Superior temporal gyrus (tissue), 1 donor: ENCODE measurements around the gene MOBP.
A peak's percentile ranks its signal among the peaks of the same experiment; 100 is the strongest.

Experiments used
- DNase-seq: peaks from one replicate; pipeline ENCODE4 v3.0.0-alpha.2; 2016; ENCODE audit errors: extremely low spot score

The MOBP gene

DNA sequence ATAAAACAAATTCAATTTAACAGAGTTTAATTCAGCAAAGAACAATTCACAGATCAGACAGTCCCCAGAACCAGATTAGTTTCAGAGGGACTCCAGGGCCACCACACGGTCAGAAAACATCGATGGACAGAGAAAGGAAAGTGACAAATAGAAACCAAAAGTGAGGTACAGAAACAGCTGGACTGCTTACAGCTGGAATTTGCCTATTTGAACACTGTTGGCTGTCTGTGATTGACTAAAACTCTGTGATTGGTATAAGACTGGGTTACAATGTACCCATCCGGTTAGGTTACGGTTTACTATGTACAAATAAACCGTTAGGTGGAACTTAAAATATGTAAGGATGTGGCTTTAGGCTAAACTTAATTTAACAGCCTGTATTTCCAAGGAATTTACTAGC is 30.3 kb downstream of the MOBP start:
- DNase-seq, result no peak

- DNase-seq, result no peak
These were observed 32.3 kb downstream of the MOBP start for GRCh38 chr3:39499651-39500273.

GRCh38 chr3:39501059-39501458 is 33.6 kb downstream of the MOBP start:
- no peak for DNase-seq

GRCh38 chr3:39501968-39502837 is 34.7 kb downstream of the MOBP start:
- DNase-seq, result no peak

- no peak for DNase-seq
These were observed 35.3 kb downstream of the MOBP start for GRCh38 chr3:39502838-39503145.

GRCh38 chr3:39505866-39506742 is 38.6 kb downstream of the MOBP start:
- DNase-seq, result no peak

- no peak for DNase-seq
These were observed 39.4 kb downstream of the MOBP start for GRCh38 chr3:39506863-39507262.

DNA sequence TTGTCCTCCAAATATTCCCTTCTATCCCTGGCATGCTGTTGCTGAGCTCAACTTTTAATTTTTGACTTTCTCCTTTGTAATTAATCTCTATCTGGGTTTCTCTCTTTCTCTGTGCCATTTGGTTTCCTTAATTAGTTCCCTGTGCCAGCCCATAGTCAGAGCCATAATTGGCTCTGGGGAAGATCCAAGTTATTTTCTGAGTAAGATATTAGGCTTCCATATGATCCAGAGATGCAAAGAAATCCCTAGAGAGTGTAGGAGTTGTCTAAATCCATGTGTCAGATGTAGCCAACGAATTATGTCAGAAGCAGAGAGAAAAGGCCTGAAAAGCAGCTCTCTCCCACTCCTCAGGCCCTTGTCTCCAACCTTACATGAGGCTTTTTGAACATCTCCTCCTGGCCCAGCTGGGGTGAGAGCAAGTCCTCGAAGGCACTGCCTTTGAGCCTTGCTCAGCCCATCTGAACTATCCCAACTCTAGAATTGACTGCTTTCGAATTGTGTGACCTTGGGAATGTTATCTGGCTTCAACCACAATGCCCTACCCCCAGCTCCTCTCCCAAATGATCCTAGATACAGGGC is 46.4 kb downstream of the MOBP start:
- DNase-seq, result peak; percentile 64

DNA sequence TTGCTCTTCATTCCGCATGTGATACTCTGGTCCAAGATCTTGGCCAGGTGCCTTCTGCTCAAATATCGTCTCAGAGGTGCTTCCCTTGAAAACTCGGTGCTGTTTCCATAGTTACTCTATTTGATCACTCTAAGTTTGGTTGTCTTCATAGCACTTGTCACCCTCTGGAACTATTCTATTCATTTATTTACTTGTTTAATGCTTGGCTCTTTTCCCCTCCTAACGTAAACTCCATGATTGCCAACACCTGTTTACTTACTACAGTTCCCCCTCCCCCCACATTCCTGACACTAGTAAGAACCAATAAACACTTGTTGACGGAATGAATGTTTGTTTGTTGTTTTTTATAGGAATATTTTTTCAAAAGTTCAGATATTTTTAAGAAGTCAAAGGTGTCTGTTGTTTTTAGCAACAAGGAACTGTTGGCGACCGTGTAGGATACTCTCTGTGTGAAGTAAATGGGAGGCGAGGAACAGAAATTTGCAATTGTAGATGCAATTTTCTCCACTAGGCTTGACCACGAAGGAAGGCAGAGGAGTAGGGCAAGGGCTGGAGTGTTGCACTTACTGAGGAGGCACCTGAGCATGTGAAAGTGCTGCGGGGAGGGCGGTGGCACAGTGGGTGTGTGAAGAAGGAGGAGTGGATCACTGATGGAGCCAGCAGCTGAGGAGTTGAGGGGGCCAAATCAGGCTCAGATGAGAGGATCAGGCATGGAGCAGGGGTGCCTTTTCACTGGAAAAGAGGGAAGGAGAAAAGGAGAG is 48.4 kb downstream of the MOBP start:
- DNase-seq, result no peak

- peak; percentile 65 for DNase-seq
These were observed 51.6 kb downstream of the MOBP start for GRCh38 chr3:39519103-39519502.

DNA sequence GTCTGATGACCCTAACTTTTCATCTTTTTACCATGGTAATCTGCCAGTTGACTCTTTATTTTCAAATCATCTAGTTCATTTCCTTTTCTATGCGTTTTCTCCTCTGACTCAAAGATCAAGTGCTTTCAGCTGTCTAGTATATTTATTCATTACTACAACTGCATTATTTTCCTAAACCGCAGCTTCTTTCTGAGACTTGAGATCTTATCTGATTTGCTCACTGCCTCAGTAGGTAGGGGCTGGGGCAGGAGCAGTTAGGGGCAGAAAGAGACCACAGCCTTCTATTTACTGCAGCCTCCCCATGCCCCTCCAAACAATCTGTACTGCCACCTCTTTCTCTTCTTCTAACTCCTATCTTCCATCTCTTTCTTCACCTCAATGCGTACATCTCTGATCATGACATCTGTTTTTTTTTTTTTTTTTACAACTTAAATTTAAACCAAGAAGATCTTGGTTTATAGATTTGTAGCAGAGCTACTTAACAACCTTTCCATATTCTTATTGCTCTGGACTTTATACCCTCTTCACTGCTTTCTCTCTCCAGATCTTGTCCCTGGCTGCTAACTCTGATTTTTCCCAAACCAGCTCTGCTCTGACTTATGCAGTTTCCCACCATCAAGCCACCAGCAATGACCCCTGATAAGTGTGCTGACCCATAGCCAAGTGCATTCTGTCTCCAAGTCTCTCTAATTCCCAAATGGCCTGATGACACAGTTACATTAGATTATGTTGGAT is 52.2 kb downstream of the MOBP start:
- DNase-seq, result no peak

DNA sequence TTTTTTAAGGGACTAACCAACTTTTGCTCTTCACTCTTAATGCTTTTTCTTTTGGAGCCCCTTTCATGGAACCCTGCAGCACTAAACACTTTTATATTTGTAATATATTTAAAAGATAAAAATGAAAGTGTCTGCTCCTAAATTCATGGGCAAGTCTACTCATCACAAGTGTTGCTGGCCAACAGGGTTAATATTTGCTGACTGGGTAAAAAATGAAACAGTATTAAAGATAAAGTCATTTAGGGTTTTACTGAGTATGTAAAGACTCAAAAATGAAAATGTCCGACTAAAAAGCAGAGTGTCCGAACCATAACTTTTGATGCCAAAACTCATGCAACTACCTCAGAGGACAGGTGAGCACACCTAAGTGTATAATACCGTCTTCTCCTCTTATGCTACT is 54.0 kb downstream of the MOBP start:
- no peak for DNase-seq

GRCh38 chr3:39524107-39524506 is 56.6 kb downstream of the MOBP start:
- no peak for DNase-seq

- no peak for DNase-seq
These were observed 61.4 kb downstream of the MOBP start for GRCh38 chr3:39528844-39529243.

GRCh38 chr3:39529577-39529976 is 62.1 kb downstream of the MOBP start:
- DNase-seq, result no peak

GRCh38 chr3:39531066-39531465 is 63.6 kb downstream of the MOBP start:
- no peak for DNase-seq

- DNase-seq, result no peak
These were observed 64.2 kb downstream of the MOBP start for GRCh38 chr3:39531665-39532064.

- DNase-seq, result no peak
These were observed 65.3 kb downstream of the MOBP start for GRCh38 chr3:39532777-39533176.

DNA sequence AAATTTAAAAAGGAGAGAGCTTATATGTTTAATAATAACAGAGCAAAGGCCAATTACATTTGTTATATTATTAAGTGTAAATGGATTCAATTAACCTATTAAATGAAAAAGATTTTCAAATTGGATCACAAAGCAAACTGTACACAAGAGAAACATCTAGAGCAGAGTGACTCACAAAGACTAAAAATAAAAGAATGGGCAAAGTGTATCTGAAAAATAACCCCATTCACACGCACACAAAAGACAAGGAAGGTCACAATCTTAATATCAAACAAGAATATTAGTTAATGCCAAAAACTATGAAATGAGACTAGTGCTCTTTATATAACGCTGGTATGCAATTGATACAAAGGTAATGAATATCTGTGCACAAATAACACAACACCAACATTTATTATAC is 65.7 kb downstream of the MOBP start:
- no peak for DNase-seq

DNA sequence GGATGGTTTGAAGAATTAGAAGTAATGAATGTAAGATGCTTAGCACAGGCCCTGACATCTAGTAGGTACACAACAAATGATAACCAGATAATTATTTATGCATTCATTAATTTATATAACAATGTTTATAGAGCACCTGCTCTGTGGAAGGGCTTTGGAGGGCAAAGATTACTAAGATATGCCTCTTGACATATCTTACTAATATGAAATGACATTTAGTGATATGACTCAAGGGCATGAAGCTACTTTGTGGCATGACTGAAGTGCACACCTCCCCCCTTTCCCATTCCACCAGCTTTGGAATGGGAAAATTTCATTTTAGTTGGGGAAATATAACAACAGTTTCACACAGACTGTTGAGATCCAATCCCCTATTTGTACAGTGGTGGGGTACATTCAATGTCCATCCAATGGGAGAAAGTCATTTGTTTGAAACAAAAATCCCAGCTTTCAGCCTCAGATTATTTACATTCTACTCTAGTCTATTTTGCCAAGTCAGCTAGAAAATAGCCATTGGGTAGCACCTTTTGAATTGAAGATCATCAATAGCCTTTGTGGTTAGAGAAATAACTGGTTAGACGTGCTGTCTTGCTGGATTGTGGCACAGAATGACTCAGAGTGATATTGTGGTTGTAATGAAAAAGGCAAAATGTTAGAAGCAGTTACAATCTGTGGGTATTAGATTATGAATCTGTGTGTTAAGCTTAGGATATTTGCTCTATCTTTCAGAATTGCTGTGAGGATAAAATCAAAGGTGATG is 72.9 kb downstream of the MOBP start:
- DNase-seq, result no peak
